GM19324 (cell line): ENCODE measurements around the gene UFC1.
A peak's percentile ranks its signal among the peaks of the same experiment; 100 is the strongest.

ENCODE experiments used
- ATAC-seq: cut with Tn5 transposase; IDR thresholded peaks from one replicate; pipeline ENCODE4 v1.9.1; 2021; ENCODE audit warnings: mild to moderate bottlenecking, moderate library complexity; ENCODE audit not compliant: unreplicated experiment, low FRiP score

The UFC1 gene

GRCh38 chr1:161166669-161167548, 13.1 kb downstream of the UFC1 start:
- no peak for ATAC-seq

- no peak for ATAC-seq
Observed at GRCh38 chr1:161168906-161169305, 15.1 kb downstream of the UFC1 start.

GRCh38 chr1:161171191-161171590, 17.4 kb downstream of the UFC1 start:
- no peak for ATAC-seq

GRCh38 chr1:161171696-161172095, 17.9 kb downstream of the UFC1 start:
- no peak for ATAC-seq

- no peak for ATAC-seq
Observed at GRCh38 chr1:161172349-161172748, 18.6 kb downstream of the UFC1 start.

- ATAC-seq = no peak
Observed at GRCh38 chr1:161172776-161173376, 19.1 kb downstream of the UFC1 start.

- ATAC-seq = no peak
Observed at GRCh38 chr1:161173711-161174110, 19.9 kb downstream of the UFC1 start.

- no peak for ATAC-seq
Observed at GRCh38 chr1:161174911-161175310, 21.1 kb downstream of the UFC1 start.

GRCh38 chr1:161175771-161176453, 22.1 kb downstream of the UFC1 start:
- ATAC-seq = no peak

- no peak for ATAC-seq
Observed at GRCh38 chr1:161176468-161177111, 22.8 kb downstream of the UFC1 start.

- ATAC-seq = peak; percentile 86
Observed at GRCh38 chr1:161177112-161177935, 23.5 kb downstream of the UFC1 start, which contains the start of gene B4GALT3. B4GALT3 (minus strand) TSS chr1:161177507; CDS start chr1:161176060, 1,447 bp downstream.

- ATAC-seq = no peak
Observed at GRCh38 chr1:161177936-161178244, 24.1 kb downstream of the UFC1 start.

- no peak for ATAC-seq
Observed at GRCh38 chr1:161179698-161180097, 25.9 kb downstream of the UFC1 start.

- no peak for ATAC-seq
Observed at GRCh38 chr1:161180639-161181038, 26.9 kb downstream of the UFC1 start.

GRCh38 chr1:161182214-161182613, 28.4 kb downstream of the UFC1 start:
- ATAC-seq = peak; percentile 34

- ATAC-seq = peak; percentile 75
Observed at GRCh38 chr1:161185282-161185682, 31.5 kb downstream of the UFC1 start.

- peak; percentile 15 for ATAC-seq
Observed at GRCh38 chr1:161185732-161186311, 32.0 kb downstream of the UFC1 start.

GRCh38 chr1:161187311-161187710, 33.5 kb downstream of the UFC1 start:
- no peak for ATAC-seq

- no peak for ATAC-seq
Observed at GRCh38 chr1:161188381-161188780, 34.6 kb downstream of the UFC1 start.

GRCh38 chr1:161189036-161189435, 35.3 kb downstream of the UFC1 start:
- ATAC-seq = no peak
